ENCODE results near the gene ANKRA2. TPM values are rescaled to one million over a fixed set of nuclear protein-coding genes. Genes with fewer than 3 reads are reported as not detected.

Gene ANKRA2, protein sequence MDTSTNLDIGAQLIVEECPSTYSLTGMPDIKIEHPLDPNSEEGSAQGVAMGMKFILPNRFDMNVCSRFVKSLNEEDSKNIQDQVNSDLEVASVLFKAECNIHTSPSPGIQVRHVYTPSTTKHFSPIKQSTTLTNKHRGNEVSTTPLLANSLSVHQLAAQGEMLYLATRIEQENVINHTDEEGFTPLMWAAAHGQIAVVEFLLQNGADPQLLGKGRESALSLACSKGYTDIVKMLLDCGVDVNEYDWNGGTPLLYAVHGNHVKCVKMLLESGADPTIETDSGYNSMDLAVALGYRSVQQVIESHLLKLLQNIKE
- total RNA-seq: 10 to 100 TPM; 17.6 to 50.9 (median 22.2) TPM

DNA sequence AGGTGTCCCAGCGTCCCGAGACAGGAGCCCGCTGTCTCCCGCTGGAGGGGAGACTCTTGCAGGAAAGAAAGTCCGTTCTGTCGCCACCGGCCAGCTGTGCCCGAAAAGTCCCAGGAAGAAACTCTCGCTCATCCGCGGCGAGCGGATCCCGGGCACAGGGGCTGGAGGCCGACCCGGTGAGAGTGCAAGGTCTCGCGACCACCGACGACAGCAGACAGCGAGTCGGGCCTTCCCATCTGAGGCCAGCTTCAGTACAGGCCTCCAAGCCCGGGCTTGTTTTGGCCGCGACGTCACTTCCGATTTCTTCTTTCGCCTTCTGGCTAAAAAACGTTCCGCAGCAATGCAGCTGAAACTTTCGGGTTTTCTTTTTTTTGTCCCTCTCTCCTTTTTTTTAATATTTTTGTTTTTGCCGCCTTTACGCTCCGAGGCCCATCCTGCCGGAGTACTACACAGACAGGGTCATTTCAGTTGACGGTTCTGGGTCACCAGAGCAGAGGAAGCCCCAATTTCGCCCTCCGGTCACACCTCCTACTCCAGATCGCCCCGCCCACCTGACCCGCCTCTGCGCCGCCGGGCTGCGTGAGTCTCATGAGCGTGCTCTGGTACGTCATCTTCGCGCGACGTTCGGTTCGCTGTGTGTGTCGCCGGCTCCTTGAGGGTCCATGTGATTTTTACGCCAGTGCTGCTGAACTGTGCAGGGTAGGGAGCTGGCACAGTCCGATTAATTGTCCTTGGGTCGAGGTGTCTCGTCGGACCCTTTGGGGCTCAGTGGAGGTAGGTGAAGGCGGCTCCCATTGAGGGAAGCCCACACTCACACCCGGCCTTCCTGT lies at the start of gene ANKRA2, which contains the start of gene UTP15:
ANKRA2 (minus strand) TSS at position 501 of the 830 bp plus-strand sequence. CDS start 2,758 bp downstream, outside the sequence.
UTP15 (plus strand) TSS at position 605 of the 830 bp plus-strand sequence. CDS start 1,602 bp downstream, outside the sequence.
- TF ChIP-seq POLR2AphosphoS5 (IDR thresholded peaks at IDR 0.05): peak; percentile 62 to 76 (median 72)
- TF ChIP-seq EP300 (IDR thresholded peaks at IDR 0.05; ENCODE audit: low read depth): no peak
- TF ChIP-seq, protein P1, sequence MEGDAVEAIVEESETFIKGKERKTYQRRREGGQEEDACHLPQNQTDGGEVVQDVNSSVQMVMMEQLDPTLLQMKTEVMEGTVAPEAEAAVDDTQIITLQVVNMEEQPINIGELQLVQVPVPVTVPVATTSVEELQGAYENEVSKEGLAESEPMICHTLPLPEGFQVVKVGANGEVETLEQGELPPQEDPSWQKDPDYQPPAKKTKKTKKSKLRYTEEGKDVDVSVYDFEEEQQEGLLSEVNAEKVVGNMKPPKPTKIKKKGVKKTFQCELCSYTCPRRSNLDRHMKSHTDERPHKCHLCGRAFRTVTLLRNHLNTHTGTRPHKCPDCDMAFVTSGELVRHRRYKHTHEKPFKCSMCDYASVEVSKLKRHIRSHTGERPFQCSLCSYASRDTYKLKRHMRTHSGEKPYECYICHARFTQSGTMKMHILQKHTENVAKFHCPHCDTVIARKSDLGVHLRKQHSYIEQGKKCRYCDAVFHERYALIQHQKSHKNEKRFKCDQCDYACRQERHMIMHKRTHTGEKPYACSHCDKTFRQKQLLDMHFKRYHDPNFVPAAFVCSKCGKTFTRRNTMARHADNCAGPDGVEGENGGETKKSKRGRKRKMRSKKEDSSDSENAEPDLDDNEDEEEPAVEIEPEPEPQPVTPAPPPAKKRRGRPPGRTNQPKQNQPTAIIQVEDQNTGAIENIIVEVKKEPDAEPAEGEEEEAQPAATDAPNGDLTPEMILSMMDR (IDR thresholded peaks at IDR 0.05): peak in 1 of 5 experiments; percentile 10
- peak; percentile 63 for TF ChIP-seq POLR2A (IDR thresholded peaks at IDR 0.05)
- intact Hi-C loops (cut with DNase I; ENCODE audit: low total_unique reads): no loop called here

DNA sequence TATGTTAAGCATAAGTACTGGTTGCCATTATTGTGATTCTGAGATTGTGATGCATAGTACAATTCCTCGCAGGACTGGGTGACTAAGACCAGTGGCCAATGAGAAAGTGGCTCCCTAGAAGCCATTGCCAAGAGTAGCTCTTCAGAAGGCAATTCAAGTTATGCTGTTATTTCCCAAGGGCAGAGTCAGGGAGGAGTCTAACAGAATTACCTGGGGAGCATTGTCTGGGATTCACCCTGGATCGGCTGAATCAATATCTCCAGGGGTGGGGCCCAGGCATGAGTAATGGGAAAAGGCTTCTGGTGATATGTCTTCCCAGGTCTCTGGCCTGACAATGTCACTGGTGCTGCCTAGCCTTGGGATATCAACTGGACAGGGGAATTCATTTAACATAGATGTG lies 49.6 kb upstream of the ANKRA2 start:
- Histone ChIP-seq H3K36me3 (no peaks in the 10 kb centered on the region), H3K4me1 (peaks cover 0 to 8% (median 3%) of the 10 kb centered on the region in 4 donors), H3K27me3 (no peaks in the 10 kb centered on the region), H3K27ac (no peak overlapping the region), H3K9me3 (no peaks in the 10 kb centered on the region), H3K4me3 (no peak overlapping the region)
- in situ Hi-C loops (cut with MboI; ENCODE audit: low pct_ligation_motif_present in 1 of 4, low pct_unique_long_range_greater_than_20kb in 1 of 4, low sequenced_read_pairs in 3 of 4): no loop called here
- intact Hi-C loops (cut with DNase I; ENCODE audit: low total_unique reads): no loop called here
- peak; percentile 20 for DNase-seq
- TF ChIP-seq POLR2A (IDR thresholded peaks at IDR 0.05) (no peak), POLR2AphosphoS5 (IDR thresholded peaks at IDR 0.05) (no peak)
- TF ChIP-seq, protein P1 (IDR thresholded peaks at IDR 0.05): no peak
- 77 to 78% methylated on average over 1 to 2 of the region's 2 CpGs for WGBS, 2 donors (ENCODE audit: low coverage in 1 of 2)

More for the DNA sequence above, at the start of gene ANKRA2, which contains the start of gene UTP15:
- Histone ChIP-seq H3K36me3 (peaks cover 0 to 21% (median 4%) of the 10 kb centered on the region in 4 donors), H3K27me3 (no peaks in the 10 kb centered on the region), H3K4me3 (peak within 1 kb of the TSS; percentile 61 to 80 (median 76)), H3K4me1 (peaks cover 5 to 42% (median 22%) of the 10 kb centered on the region in 4 donors), H3K9me3 (no peaks in the 10 kb centered on the region), H3K27ac (peak within 1 kb of the TSS; percentile 92 to 98 (median 96))
- in situ Hi-C loops (cut with MboI; ENCODE audit: low pct_ligation_motif_present in 1 of 4, low pct_unique_long_range_greater_than_20kb in 1 of 4, low sequenced_read_pairs in 3 of 4): loop anchor here in 1 of 4 donors (25.0 kb wide), 1 partner anchor 1947 kb away; the partner anchor contains the start of genes CERT1 and POLK
- DNase-seq: peak; percentile 100
- whole genome bisulfite sequencing, 2 donors (ENCODE audit: low coverage in 1 of 2): 0% methylated on average over 55 of the region's 62 CpGs; no CpG with 5 or more reads in 1 of the 2 donors

DNA sequence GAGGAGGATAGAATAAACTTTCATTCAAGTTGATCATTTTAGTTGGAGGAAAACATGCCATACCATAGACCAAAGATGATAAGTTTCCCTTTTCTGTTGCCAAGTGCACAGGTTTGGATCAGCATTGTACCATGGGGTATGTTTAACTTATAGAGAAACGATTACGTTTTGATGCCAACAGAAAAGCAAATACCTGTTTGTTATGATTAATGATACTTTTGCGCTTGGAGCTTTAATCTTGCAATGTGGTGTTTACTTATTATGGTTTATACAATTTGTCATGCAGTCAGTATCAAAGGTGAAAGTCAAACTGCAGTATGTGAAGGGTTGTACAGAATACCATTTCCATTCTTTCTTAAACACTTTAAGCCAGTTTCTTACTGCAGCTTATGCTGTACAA lies 47.4 kb upstream of the ANKRA2 start:
- intact Hi-C loops (cut with DNase I; ENCODE audit: low total_unique reads): no loop called here
- H3K36me3 ChIP-seq: no peaks in the 10 kb centered on the region
- 33 to 39% methylated on average over 3 of the region's 3 CpGs for WGBS, 2 donors (ENCODE audit: low coverage in 1 of 2)
- no peaks in the 10 kb centered on the region for H3K9me3 ChIP-seq
- in situ Hi-C loops (cut with MboI; ENCODE audit: low pct_ligation_motif_present in 1 of 4, low pct_unique_long_range_greater_than_20kb in 1 of 4, low sequenced_read_pairs in 3 of 4): no loop called here
- no peak for DNase-seq
- no peak overlapping the region for H3K4me3 ChIP-seq
- peaks cover 0 to 4% (median under 1%) of the 10 kb centered on the region in 4 donors for H3K4me1 ChIP-seq
- TF ChIP-seq EP300 (IDR thresholded peaks at IDR 0.05; ENCODE audit: low read depth) (no peak), POLR2A (IDR thresholded peaks at IDR 0.05) (no peak), POLR2AphosphoS5 (IDR thresholded peaks at IDR 0.05) (no peak)
- TF ChIP-seq, protein P1 (IDR thresholded peaks at IDR 0.05): no peak
- no peak overlapping the region for H3K27ac ChIP-seq
- H3K27me3 ChIP-seq: no peaks in the 10 kb centered on the region

DNA sequence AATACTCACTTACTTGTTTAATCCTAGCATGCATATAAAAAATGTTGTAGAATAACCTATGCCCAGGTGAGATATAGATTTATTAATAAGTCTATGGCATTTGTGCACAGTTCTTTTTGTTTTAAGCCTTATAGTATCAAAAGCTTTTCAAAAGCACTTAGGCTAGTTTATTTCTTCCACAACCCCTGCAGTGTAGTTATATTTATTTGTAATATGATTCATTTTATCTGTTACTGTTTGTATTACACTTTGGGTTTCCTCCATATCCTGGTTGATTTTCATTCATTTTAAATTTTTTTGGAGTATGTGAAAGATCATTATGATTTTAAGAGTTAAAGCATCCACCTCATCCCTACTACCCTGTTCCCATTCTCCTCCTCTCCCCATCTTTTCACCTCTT lies 41.8 kb upstream of the ANKRA2 start:
- in situ Hi-C loops (cut with MboI; ENCODE audit: low pct_ligation_motif_present in 1 of 4, low pct_unique_long_range_greater_than_20kb in 1 of 4, low sequenced_read_pairs in 3 of 4): no loop called here
- Histone ChIP-seq H3K9me3 (no peaks in the 10 kb centered on the region), H3K4me3 (no peak overlapping the region), H3K27me3 (no peaks in the 10 kb centered on the region), H3K27ac (no peak overlapping the region), H3K36me3 (no peaks in the 10 kb centered on the region), H3K4me1 (peaks cover 0 to 13% (median 3%) of the 10 kb centered on the region in 4 donors)
- DNase-seq: no peak
- intact Hi-C loops (cut with DNase I; ENCODE audit: low total_unique reads): no loop called here
- TF ChIP-seq, protein P1 (IDR thresholded peaks at IDR 0.05): no peak
- TF ChIP-seq POLR2A (IDR thresholded peaks at IDR 0.05): no peak
- no peak for TF ChIP-seq POLR2AphosphoS5 (IDR thresholded peaks at IDR 0.05)
- no peak for TF ChIP-seq EP300 (IDR thresholded peaks at IDR 0.05; ENCODE audit: low read depth)
